HepG2 (cell line): ENCODE results near the gene SPOCD1. TPM values are rescaled to one million over a fixed set of nuclear protein-coding genes. Genes with fewer than 3 reads are reported as not detected.

Experiments used
- ATAC-seq: fragments of 200-7000 bp; cut with Tn5 transposase; 3 replicates; pipeline ENCODE4 v1.9.1; 2020; ENCODE audit warnings: mild to moderate bottlenecking, moderate library complexity
- BruUV-seq: library from RNA; stranded (reverse); fragments of 400-500 nt; replicated peaks from 2 replicates; lab custom pipeline; 2021; lab: Mats Ljungman, UMichigan
- CTCF ChIA-PET: fragments of 300-600 bp; formaldehyde crosslinking; extraction: SDS; loops from one replicate; lab custom pipeline; 2021; ENCODE audit warnings: low total read pairs, inconsistent platforms, low intra/inter-chr PET ratio; lab: Yijun Ruan, JAX
- POLR2A ChIA-PET: fragments of 350-600 bp; sonication (Branson Sonifier 250); formaldehyde crosslinking; loops from one replicate; lab custom pipeline; 2020; ENCODE audit warnings: antibody characterized with exemption, inconsistent platforms; lab: Yijun Ruan, JAX
- DNase-seq: peaks from one replicate; pipeline ENCODE4 v3.0.0-alpha.2; 2015; ENCODE audit warnings: low spot score
- FAIRE-seq: peaks from 3 replicates; lab custom pipeline; 2011; peaks lifted over from hg19 to GRCh38; lab: Jason Lieb, UNC
- H2AFZ ChIP-seq: one replicate; pipeline ENCODE4 v1.6.1; 2011; ENCODE audit warnings: low read length, inconsistent platforms
- H3K27ac ChIP-seq: fragments of 300-600 bp; 3 replicates; pipeline ENCODE4 v1.8.0; 2011; ENCODE audit warnings: mixed run types, mild to moderate bottlenecking, mixed read lengths, low read length, inconsistent platforms; ENCODE audit not compliant: insufficient read depth; ENCODE audit errors: extremely low read length
- H3K27me3 ChIP-seq, 2 experiments: fragments of 200-600 bp in 1 of 2; 2 replicates in 1 of 2; 3 replicates in 1 of 2; pipeline versions ENCODE4 v1.6.0 to v1.8.0; 2011; ENCODE audit warnings: low read length in 2 of 2, mild to moderate bottlenecking in 2 of 2, moderate library complexity in 2 of 2, inconsistent platforms in 1 of 2; ENCODE audit not compliant: insufficient read depth in 2 of 2, control insufficient read depth in 1 of 2
- H3K36me3 ChIP-seq, 2 experiments: fragments of 200-600 bp in 1 of 2; replicated peaks in 1 of 2; 2 replicates in 1 of 2; 3 replicates in 1 of 2; pipeline versions ENCODE4 v1.5.1 to v1.8.0; 2011; ENCODE audit warnings: low read length in 2 of 2, inconsistent platforms in 1 of 2; ENCODE audit not compliant: insufficient read depth in 2 of 2, control insufficient read depth in 1 of 2
- H3K4me1 ChIP-seq: 2 replicates; pipeline ENCODE4 v1.5.1; 2012; ENCODE audit warnings: low read length, inconsistent platforms; ENCODE audit not compliant: insufficient read depth
- H3K4me2 ChIP-seq: 2 replicates; pipeline ENCODE4 v1.6.0; 2011; ENCODE audit warnings: low read depth, low read length, inconsistent platforms
- H3K4me3 ChIP-seq, 3 experiments: fragments of 200-600 bp in 1 of 3; sonication (generic), shearing (Covaris generic) in 1 of 3; replicated peaks in 1 of 3; 2 replicates each; pipeline ENCODE4 v1.5.1; 2011 to 2016; ENCODE audit warnings: low read length in 3 of 3, inconsistent platforms in 2 of 3, low read depth in 2 of 3, mild to moderate bottlenecking in 2 of 3, control low read depth in 1 of 3, mixed read lengths in 1 of 3; ENCODE audit not compliant: insufficient read depth in 1 of 3
- H3K79me2 ChIP-seq: one replicate; pipeline ENCODE4 v1.6.1; 2011; ENCODE audit warnings: low read length, inconsistent platforms; ENCODE audit not compliant: insufficient read depth
- H3K9ac ChIP-seq: 2 replicates; pipeline ENCODE4 v1.6.0; 2011; ENCODE audit warnings: mild to moderate bottlenecking, low read depth, low read length, inconsistent platforms; ENCODE audit not compliant: insufficient read depth
- H3K9me3 ChIP-seq: 2 replicates; pipeline ENCODE4 v1.5.1; 2012; ENCODE audit warnings: mild to moderate bottlenecking, low read length
- H4K20me1 ChIP-seq: 2 replicates; pipeline ENCODE4 v1.6.0; 2011; ENCODE audit warnings: inconsistent platforms, mild to moderate bottlenecking, low read length, moderate library complexity; ENCODE audit not compliant: insufficient read depth
- CHCHD3 ChIP-seq: sonication (generic); formaldehyde crosslinking; IDR thresholded peaks from 2 replicates; pipeline ENCODE4 v1.8.0; 2022; ENCODE audit warnings: mild to moderate bottlenecking, missing genetic modification reagents, moderate library complexity
- HNF4A ChIP-seq: sonication (generic); formaldehyde crosslinking; IDR thresholded peaks from 2 replicates; pipeline ENCODE4 v1.4.0; 2020; ENCODE audit warnings: missing genetic modification reagents
- HOXA5 ChIP-seq: sonication (generic); formaldehyde crosslinking; IDR thresholded peaks from 2 replicates; pipeline ENCODE4 v1.4.0; 2020; ENCODE audit warnings: missing genetic modification reagents
- NCOA5 ChIP-seq: sonication (generic); formaldehyde crosslinking; IDR thresholded peaks from 2 replicates; pipeline ENCODE4 v1.4.0; 2020; ENCODE audit warnings: missing genetic modification reagents
- RBM22 ChIP-seq: fragments of 200-400 bp; formaldehyde crosslinking; optimal IDR thresholded peaks from 2 replicates; pipeline ENCODE3; 2017; ENCODE audit warnings: mild to moderate bottlenecking, low read length, moderate library complexity
- YY1 ChIP-seq: IDR thresholded peaks from 2 replicates; pipeline ENCODE4 v1.6.1; 2011; ENCODE audit warnings: low read length, low read depth, moderate library complexity, mild to moderate bottlenecking; ENCODE audit not compliant: insufficient read depth, insufficient replicate concordance
- ZFP62 ChIP-seq: sonication (generic); formaldehyde crosslinking; IDR thresholded peaks from 2 replicates; pipeline ENCODE4 v1.4.0; 2020; ENCODE audit warnings: missing genetic modification reagents
- ZNF331 ChIP-seq: sonication (generic); formaldehyde crosslinking; IDR thresholded peaks from 2 replicates; pipeline ENCODE4 v1.4.0; 2020; ENCODE audit warnings: missing genetic modification reagents
- ZNF550 ChIP-seq: sonication (generic); formaldehyde crosslinking; IDR thresholded peaks from 2 replicates; pipeline ENCODE4 v1.4.0; 2020; ENCODE audit warnings: mild to moderate bottlenecking, missing genetic modification reagents, borderline replicate concordance
- ZNF850 ChIP-seq: sonication (generic); formaldehyde crosslinking; conservative IDR thresholded peaks from 2 replicates; pipeline ENCODE4 v1.9.0; 2021; ENCODE audit warnings: mild to moderate bottlenecking, missing genetic modification reagents
- ZSCAN25 ChIP-seq: sonication (generic); formaldehyde crosslinking; IDR thresholded peaks from 2 replicates; pipeline ENCODE4 v1.8.0; 2022; ENCODE audit warnings: mild to moderate bottlenecking, missing genetic modification reagents
- WGBS: methylation state at CpG from one replicate; pipeline ENCODE4 v1.1.6; 2017; ENCODE audit warnings: low lambda C conversion rate; 5-methylcytosine and 5-hydroxymethylcytosine counted together
- in situ Hi-C: cut with HindIII; loops from 2 replicates; pipeline ENCODE4 v1.10.0; 2017; ENCODE audit warnings: low pct_unique_long_range_greater_than_20kb; ENCODE audit not compliant: extremely low pct_ligation_motif_present
- intact Hi-C: fragments of 100-400 bp; cut with micrococcal nuclease; formaldehyde crosslinking; loops from one replicate; pipeline ENCODE4 v1.10.0; 2022; ENCODE audit not compliant: unreplicated experiment
- polyA plus RNA-seq, 8 experiments: library from polyadenylated mRNA; depleted of rRNA in 3 of 8; stranded (reverse) in 7 of 8; unstranded in 1 of 8; fragments of >200 nt; fragmentation: Illumina TruSeq in 4 of 8; extraction: Trizol in 4 of 8; gene quantifications; 2 replicates each; pipeline versions ENCODE4 v1.2.1 to v1.2.3, GENCODE V29; 2011 to 2016; ENCODE audit warnings: low read depth in 4 of 8, missing spikeins in 1 of 8, mixed read lengths in 1 of 8; ENCODE audit not compliant: insufficient read depth in 1 of 8
- total RNA-seq, 5 experiments: library from RNA; depleted of rRNA; stranded (reverse); fragments of >200 nt; fragmentation: Illumina TruSeq; extraction: Trizol; gene quantifications; 2 replicates each; pipeline ENCODE4 v1.2.3, GENCODE V29; 2016; ENCODE audit warnings: low read depth in 1 of 5

Gene SPOCD1
- total and polyA plus RNA-seq, 2 of the 13 experiments (the other 11 are each of a cell fraction or from before 2014, with no cell fraction given) = 0.24 to 0.29 TPM

DNA sequence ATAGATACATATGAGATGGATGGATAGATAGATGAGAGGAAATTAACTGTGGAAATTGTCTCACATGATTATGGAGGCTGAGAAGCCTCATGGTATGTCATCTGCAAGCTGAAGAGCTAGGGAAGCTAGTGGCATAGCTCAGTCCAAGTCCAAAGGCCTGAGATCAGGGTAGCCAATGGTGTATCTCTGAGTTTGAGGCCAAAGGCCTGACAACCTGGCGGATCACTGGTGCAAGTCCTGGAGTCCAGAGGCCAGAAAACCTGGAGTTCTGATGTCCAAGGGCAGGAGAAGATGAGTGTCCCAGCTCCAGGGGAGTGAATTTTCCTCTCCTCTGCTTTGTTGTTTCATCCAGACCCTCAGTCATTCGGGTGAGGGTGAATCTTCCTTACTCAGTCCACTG, 43.9 kb upstream of the SPOCD1 start:
- H3K4me1 ChIP-seq = peaks cover 22% of the 10 kb centered on the region
- H2AFZ ChIP-seq = no peak overlapping the region
- BruUV-seq = no TSS peak
- H3K9me3 ChIP-seq = no peaks in the 10 kb centered on the region
- H3K4me2 ChIP-seq = no peak overlapping the region
- ChIA-PET CTCF (no interaction called here), POLR2A (interaction anchor here (0.6 kb wide), 1 partner anchor 25 kb away, joined by 4 read pairs; no protein-coding TSS in a partner anchor)
- FAIRE-seq (no peak), DNase-seq (no peak), ATAC-seq (peak; percentile 45; the same call in 2 of the 3 replicates)
- intact Hi-C loops (no loop called here), in situ Hi-C loops (no loop called here)
- H4K20me1 ChIP-seq = no peaks in the 10 kb centered on the region
- no peaks in the 10 kb centered on the region for H3K36me3 ChIP-seq
- no peak overlapping the region for H3K9ac ChIP-seq
- H3K27ac ChIP-seq = no peak overlapping the region
- H3K4me3 ChIP-seq = no peak overlapping the region
- H3K27me3 ChIP-seq = no peaks in the 10 kb centered on the region
- TF ChIP-seq ZFP62 (CRISPR knock-in tag) = no peak
- peak; percentile 50; the same call in 1 of the 2 replicates for TF ChIP-seq HNF4A (CRISPR knock-in tag)
- no peak for TF ChIP-seq ZNF331 (CRISPR knock-in tag)
- H3K79me2 ChIP-seq = no peaks in the 10 kb centered on the region
- WGBS = 31% methylated on average over 2 of the region's 2 CpGs

DNA sequence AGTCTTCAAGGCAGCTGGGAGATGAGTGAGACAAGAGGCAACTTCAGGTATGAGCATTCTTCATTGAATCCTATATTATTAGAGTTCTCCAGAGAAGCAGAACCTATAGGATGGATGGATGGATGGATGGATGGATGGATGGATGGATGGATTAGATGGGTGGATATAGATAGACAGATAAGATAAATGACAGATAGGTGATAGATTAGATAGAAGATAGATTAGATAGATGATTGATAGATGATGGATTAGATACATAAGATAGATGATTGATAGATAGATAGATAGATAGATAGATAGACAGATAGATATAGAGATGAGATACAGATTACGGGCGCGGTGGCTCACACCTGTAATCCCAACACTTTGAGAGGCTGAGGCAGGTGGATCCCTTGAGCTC, 43.2 kb upstream of the SPOCD1 start:
- H3K9ac ChIP-seq = no peak overlapping the region
- no peaks in the 10 kb centered on the region for H3K27me3 ChIP-seq
- WGBS = 92% methylated on average over 3 of the region's 3 CpGs
- no peaks in the 10 kb centered on the region for H3K79me2 ChIP-seq
- no peak overlapping the region for H2AFZ ChIP-seq
- ChIA-PET CTCF (no interaction called here), POLR2A (no interaction called here)
- no TSS peak for BruUV-seq
- H4K20me1 ChIP-seq = no peaks in the 10 kb centered on the region
- intact Hi-C loops = no loop called here
- H3K4me3 ChIP-seq = no peak overlapping the region
- FAIRE-seq (no peak), ATAC-seq (no peak)
- in situ Hi-C loops = no loop called here
- TF ChIP-seq ZNF550 (CRISPR knock-in tag) (no peak), CHCHD3 (CRISPR knock-in tag) (no peak), YY1 (no peak), ZNF850 (CRISPR knock-in tag) (no peak), ZSCAN25 (no peak), HOXA5 (CRISPR knock-in tag) (no peak), RBM22 (no peak), NCOA5 (CRISPR knock-in tag) (no peak)
- TF ChIP-seq, all 625 proteins: peak for 0
- peaks cover 25% of the 10 kb centered on the region for H3K4me1 ChIP-seq
- no peak for DNase-seq
- H3K27ac ChIP-seq = no peak overlapping the region
- no peaks in the 10 kb centered on the region for H3K9me3 ChIP-seq
- H3K36me3 ChIP-seq = no peaks in the 10 kb centered on the region
- H3K4me2 ChIP-seq = no peak overlapping the region
